UCSD-AML1 (cell line): ENCODE data around the gene ADGRV1.
A peak's percentile ranks its signal among the peaks of the same experiment; 100 is the strongest.

Source experiments
- DNase-seq: peaks from one replicate; lab custom pipeline; 2025; ENCODE audit not compliant: unreplicated experiment; lab: John Stamatoyannopoulos, UW

The ADGRV1 gene

DNA sequence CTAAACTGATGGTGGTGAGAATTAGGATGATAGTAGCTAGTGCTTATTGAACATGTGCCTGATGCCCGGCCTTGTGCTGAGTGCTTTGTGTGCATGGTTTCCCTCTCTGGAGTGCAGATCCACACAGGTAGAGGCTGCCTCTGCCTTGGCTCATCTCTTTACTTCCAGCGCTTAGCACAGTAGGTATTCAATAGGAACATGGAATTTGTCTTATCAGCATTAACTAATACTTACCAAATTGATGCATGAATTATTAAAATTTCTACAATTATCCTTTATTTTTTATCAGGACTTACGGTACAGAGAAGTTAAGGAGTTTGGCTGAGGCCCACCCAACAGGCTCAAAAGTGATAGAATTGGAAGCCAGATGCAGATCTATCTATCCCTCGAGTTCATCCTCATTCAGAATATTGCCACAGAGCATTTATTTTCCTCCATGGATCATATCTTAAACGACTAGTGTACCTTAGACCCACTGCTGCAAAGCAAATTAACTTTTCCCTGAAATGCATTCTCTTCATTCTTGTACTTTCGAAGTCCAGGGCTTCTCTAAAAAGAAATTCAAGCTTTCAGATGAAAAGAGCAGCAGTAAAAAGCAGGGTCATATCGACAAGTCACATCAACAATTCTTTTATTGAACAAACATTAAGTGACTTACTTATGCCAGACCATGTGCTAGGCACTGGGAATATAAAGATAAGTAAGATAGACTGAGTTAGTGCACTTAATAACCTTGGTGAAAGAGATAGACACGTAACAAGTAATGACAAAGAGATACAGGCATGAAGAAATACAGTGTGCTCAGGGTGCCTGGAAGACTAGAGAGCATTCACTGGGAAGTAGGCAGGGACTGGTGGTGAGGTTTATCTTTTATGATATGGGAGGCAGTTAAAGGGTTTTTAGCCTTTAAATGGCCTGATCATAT, 534.5 kb downstream of the ADGRV1 start:
- no peak for DNase-seq

DNA sequence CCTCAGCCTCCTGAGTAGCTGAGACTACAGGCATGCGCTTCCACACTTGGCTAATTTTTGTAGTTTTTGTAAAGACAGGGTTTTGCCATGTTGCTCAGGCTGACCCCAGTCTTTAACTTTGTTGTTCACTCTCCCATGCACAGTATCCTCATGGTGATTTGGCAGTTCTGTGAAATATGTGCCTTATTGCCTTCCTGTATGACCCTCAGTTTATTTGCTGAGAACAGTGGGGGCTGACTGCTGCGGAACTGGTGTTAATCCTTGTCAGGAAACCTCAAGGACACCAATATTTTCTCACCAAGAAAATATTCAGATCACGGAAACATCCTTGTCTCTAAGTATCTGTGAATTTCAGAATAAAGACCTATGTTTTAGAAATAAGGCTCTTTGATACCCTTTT, 536.7 kb downstream of the ADGRV1 start:
- no peak for DNase-seq

DNA sequence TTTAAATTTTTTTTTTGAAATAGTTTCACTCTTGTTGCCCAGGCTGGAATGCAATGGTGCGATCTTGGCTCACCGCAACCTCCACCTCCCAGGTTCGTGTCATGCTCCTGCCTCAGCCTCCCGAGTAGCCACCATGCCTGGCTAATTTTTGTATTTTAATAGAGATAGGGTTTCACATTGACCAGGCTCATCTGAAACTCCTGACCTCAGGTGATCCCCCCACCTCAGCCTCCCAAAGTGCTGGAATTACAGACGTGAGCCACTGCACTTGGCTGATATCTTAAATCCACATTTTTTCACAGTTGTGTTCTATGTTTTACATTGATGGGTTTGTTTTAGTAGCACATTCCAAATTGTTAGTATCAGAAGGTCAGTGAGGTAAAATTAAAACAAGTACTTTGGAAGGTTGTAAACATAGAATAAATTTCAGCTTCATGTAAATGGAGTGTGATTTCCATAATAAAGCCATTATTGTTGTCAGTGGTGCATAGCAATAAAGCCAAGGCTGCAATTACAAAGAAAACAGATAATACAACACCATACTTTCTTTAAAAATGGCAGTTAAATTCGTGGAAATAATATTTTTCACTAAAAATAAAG, 537.3 kb downstream of the ADGRV1 start:
- DNase-seq = no peak

DNA sequence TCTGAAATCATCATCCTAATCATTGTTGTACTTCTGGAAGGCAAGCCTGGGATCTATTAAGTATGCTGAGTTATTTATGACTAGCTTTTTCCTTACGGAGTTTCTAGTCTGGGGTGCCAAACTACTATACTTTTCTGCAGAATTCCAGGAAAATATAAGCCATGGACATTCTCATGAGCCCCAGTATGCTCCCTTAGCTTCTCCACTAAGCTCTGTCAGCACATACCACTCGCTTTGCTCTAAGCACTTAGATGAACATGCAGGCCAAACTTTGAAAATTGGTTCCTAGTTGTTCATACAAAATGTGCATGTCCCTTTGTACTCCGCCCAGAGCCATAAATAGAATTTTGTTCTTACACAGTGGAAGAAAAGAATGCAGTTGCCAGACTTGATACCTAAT, 539.9 kb downstream of the ADGRV1 start:
- DNase-seq = no peak

DNA sequence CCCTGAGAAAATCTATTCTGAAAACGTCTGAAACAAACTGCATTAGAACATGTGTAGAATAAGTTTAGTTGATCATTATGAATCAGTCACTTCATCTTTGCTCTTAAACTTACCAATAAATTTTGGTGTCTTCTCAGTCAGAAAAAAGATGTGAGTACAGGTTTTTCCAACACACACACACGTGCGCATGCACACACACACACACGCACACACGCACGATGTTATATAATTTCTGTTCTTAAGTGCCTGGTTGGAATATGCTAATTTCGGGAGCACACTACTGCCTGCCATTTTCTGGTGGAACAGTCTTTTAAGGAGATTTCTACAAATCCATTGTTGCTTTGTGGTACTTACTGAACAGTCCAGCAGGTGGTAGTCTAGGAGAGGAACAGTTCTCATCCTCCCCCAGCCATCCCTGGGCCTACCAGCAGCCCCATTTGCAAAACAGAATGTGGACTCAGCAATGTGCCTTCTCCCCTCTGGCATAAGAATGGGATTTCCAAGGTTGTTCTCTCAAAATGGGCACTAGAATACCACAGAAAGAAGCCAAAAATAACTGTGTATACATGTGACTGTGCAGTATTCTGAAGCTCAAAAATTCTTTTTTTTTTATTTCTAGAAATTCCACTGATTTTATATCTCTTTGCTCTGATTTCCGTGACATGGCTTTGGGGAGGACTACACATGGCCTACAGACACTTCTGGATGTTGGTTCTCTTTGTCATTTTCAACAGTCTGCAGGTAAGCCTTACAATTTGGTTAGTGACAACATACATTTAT, 543.2 kb downstream of the ADGRV1 start:
- DNase-seq = peak; percentile 30

DNA sequence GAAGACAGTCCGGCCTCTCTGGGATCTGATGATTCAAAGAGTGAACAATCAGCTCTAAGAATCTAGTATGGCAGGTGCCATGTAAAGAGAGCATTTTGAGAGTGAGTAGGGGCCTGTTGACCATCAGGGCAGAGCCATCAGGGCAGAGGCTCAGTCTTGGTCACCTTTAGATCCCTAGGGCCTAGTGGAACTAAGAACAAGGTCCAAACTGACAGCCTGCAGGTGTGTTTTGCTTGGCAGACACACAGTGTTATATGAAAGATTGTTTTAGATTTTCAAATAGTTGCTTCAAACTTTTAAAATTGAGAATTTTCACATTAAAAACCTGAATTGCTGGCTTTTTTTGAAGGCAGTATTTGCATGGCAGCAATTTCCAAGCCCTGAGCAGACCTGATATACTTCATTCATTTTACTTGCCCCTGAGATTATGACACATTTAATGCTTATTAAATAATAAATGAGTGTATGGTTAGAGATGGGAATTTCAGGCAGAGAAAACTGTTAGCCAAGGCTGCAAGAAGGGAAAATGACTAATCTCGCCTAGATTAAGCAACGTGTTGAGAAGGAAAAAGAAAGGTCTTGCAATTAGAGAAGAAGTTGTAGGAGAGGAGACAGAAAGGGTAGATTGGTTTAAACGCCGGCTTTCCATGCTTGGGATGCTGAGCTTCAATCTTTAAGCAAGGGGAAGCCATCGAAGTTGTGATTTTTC, 544.9 kb downstream of the ADGRV1 start:
- no peak for DNase-seq

DNA sequence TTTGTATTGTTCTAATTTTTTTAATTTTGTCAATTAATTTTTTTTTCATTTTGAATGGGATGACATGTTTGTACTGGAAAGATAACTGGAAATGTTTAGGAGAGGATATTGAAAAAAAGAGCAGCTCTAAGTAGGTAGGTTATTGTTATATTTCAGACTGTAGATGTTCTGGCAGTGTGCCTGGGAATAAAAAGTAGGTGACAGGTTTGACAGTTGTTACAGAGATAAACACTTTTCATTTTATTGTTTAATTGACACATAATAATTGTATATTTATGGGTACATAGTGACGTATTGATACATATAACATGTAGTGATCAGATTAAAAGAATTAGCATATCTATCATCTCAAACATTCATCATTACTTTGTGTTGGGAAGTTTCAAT, 545.5 kb downstream of the ADGRV1 start:
- DNase-seq = no peak

DNA sequence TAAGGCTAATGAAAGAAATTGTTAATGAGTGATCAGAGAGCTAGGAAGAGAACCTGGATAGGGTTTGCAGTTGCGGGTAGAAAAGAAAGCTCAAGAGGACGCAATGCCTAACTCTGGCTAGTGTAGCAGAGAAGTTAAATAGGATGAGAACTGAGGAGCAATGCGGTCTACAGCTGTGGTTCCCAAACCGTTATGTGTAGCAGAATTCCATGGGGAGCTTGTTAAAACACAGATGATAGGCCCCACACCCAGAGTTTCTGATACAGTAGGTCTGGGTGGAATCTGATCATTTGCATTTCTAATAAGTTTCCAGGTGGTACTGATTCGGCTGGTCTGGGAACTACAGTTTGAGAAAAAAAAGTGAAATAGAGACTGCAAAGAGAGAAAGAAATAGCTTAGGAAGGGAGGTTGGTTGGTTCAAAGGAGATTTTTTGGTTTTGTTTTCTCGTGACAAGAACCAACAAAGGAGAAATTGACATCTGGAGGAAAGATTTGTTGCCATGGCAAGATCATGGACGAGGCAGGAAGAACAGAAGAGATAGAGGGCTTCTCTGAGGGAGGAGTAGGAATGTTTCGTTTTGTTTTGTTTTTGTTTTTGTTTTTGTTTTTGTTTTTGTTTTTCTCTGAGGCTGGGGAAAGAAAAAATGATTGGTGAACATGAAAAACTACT, 548.4 kb downstream of the ADGRV1 start:
- no peak for DNase-seq

DNA sequence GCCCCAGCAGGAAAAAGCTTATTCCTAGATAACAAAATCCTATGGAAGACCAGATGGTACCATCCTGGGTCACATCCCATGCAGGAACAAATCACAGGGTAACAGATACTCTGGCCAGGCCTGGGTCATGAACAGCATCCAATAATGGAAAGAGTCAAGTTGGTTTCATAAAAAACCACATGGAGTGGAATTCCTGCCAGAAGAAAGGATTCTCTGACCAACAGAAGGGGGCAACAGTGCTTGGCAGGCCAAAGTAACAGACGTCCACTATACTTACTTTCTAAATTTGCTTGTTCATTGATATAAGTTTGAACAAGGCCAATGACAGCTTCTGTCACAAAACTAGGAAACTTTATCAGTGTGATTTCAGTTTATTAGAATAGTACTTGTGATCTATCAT, 551.0 kb downstream of the ADGRV1 start:
- no peak for DNase-seq

DNA sequence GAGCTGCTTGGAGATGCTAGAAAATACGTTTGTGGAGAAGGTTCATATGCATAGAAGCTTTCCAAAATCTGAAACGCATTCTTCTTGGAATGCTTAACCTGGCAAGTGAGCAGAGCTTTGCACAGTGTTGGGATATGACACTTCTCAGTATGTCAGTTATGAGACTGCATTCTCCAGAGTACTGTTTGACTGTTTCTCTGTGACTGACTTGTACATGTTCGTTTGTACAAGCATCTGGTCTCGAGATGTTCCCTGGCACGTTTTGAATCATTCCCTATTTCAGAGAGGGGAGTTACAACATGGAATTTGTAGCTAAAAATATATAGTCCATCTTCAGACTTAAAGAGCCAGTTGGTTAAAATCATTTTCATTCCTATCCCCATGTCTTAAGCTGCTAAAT, 552.1 kb downstream of the ADGRV1 start:
- DNase-seq = no peak

DNA sequence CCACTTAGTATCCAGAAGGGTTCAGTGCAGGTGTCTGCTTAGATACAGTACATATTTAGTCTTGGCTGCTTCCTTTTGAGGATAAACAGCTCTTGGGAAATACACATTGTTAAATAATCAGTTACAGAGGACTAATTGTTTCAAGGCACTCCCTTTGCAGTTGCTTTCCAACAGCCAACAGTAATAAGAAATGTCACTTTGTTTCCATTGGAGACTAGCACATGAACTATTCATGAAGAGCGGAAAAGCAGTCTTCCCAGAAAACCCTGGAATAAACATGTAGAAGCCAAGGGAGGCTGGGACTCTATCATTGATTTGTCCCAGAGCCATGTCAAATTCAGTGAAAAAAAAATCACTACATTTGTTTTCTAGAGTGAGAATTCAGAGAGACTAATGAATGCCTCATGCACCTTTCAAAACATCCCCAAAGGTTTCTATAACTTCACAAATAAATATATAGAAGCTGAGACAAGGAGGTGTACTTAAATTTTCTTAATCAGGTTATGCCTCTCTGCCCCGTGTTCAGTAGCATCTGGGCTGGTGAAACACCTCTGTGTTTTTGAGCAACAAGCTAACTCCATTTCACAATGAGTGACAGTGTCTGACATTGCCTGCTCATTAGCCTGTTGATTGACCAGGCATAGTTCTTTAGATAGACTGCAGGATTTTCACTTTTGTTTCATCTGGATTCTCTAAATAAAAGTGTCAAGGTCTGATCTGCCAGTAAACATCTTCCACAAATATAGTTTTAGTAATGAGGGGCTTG, 553.1 kb downstream of the ADGRV1 start:
- DNase-seq = no peak

DNA sequence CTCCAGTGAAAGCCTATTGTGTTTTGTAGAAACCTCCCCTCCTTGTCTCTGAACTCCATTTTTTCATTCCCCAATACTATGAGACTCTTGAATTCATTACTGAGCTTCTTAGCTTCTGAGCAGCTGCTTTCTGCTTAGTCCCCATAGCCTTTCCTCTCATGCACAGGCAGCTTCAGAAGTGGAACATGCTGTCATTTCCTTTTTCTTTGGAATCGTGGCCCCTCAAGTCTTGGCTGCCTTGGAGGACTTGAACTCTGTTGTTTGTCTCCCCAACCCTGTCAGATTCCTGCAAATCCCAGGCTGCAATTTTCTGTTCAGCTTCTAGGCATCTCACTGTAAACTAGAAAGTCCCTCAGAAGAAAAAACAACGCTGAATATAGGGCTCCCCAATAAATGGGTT, 556.1 kb downstream of the ADGRV1 start:
- DNase-seq = peak; percentile 6

DNA sequence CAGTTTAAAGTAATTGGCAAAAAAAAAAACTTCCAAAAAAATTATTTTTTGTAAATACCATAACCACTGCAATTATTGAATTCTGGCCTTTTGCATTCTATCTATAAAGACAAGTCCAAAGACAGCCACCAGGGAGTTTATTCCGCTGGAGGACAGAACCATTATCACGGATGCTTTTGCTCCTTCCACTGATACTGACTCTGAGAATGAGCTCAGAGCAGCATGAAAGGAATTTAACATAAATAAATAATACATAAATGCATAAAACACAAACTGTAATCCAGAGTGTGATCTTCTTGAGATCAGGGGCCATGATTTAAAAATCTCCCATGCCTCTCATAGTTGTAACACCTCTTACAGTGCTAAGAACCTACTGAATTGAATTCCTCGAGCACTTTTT, 559.8 kb downstream of the ADGRV1 start:
- DNase-seq = no peak

DNA sequence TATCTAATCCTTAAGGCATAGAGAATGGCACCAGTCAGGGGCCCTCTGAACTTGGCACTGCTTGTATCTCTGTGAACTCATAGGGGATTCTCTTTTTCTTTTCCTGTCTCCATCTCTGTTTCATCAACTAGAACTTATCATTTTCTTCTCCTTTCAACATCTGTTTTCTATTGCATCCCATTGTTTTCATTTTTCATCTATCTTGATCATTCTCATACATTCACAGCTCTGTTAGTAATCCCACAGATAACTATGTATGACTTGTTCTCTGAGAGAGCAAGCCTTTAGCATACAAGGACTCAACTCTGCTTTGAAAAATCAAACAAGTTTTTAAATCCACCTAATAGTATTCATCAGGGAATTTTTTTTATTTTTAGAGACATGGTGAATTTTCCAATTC, 560.2 kb downstream of the ADGRV1 start:
- DNase-seq = no peak

DNA sequence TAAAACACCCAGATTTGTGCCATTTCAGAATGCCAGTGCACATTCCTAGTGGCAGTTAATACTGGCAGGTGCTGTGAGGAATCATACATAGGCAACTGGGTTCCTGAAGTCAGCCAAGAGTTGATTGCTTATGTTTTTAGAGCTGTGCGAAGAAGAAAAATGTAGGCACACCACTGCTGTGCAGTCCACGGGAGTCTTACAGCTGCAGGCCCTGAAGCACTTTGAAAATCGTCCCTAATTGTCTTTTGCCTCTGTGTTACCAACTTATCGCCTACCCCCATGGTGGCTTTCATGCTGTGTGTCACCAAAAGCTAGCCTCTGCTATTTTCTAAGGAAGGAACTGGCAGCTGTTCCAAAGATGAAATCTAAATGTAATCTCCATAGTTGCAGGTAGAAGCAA, 560.6 kb downstream of the ADGRV1 start:
- DNase-seq = no peak

DNA sequence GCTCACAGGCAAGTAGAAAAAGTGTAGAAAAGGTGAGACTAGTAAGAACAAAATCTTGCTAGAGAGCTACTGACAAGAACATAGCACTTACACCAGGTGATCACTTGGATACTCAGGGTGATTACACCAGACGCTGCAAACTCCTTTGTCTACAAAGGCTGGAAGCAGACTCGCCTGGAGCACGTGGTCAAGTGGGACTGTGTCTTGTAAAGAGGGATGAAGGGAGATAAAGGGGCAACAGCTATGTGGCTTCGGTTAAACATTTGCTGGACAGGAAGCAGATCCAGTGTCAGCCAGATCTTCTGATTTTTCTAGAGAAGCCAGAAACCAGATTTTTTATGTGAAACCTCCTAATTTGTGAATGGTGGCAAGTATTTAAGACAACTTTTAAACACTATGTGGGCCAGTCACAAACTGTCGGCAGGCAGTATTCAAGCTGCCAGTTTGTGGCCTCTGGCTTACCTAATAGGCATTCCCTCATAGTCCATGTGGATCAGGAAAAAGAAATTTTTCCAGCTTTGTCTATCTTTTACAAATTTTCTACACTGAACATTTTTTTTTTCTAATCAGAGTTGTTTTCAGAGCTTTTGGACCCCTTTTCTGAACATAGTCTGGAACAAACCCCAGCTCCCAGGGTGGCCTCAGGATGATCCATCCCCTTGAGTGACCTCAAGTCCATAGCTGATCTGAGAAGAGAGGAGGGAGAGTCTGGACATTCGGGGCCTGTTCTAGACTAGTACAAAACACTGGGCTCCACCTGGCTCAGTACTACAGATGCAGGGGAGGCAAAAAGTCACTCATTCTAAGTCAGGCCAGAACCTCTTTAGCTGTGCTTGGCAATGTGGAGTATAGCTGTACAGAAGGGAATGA, 561.6 kb downstream of the ADGRV1 start:
- no peak for DNase-seq

DNA sequence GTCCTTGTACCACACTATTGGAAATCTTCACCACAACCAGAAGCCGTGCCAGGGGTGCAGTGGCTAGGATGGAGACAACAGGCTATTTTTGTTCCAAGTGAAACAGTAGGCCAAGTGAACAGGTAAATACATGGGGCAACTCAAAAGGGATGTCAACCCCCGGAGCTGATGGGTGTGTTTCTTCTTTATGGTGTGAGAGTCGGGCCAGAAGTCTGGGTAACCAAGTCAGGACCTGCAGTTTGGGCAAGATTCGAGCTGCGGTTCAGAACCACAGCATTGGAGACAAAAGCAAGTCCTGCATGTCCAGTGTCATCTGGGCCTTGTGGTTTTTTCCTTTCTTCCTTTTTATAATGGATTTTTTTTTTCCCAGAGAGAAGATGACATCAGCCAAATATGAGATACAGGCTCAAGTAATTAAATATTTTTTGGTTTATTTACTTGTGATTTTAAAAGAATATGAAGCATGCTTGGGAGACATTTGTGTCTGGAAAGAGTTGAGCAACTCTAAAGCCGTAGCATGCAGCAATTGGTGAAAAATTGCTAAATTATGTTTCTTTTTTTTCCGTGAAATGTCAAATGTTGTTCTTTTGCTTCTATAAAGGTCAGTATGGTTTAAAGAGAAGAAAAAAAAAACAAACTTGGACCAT, 562.9 kb downstream of the ADGRV1 start:
- no peak for DNase-seq

DNA sequence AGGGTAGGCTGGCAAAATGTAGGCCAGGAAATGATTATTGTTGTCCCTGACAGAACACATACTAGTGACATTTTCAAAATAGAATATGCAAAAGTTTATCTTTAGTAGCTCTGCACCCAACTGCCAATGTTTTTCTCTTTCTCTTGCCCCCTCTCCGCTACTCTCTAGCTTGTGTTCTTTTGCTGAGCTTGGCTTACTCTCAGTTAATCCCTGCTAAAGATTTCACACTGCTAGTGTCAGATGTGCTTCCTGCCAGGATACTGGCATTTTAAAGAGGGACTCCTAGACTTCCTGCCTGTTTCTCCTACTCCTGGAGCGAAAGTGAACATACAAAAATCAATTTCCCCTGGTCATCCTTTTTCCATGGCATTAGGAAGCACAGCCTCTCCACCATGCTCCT, 564.1 kb downstream of the ADGRV1 start:
- no peak for DNase-seq

DNA sequence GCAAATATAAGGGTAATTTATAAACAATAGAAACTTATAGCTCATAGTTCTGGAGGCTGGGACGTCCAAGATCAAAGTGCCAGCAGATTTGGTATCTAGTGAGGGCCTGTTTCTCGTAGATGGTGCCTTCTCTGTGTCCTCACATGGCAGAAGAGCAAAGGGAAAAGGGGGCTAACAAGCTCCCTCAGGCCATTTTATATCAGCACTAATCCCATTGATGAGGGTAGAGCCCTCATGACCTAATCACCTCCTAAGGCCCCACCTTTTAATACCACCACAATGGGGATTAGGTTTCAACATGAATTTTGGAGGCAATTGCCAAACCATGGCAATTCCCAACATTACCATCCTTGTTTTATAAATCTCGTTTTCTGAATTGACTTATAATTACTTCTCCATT, 564.7 kb downstream of the ADGRV1 start:
- no peak for DNase-seq
